OCI-LY7 (cell line): ENCODE results near the gene RGN.

Source experiments
- EZH2phosphoT487 ChIP-seq: fragments of 200-600 bp; sonication (generic); IDR thresholded peaks from 2 replicates; pipeline ENCODE4 v1.6.1; 2018; ENCODE audit warnings: low read depth, borderline replicate concordance, mild to moderate bottlenecking, mixed run types, antibody characterized with exemption, low read length, moderate library complexity, mixed read lengths
- TF ChIP-seq, protein P1 (sequence below): fragments of 200-600 bp; sonication (generic); conservative IDR thresholded peaks from 2 replicates; pipeline ENCODE4 v1.5.1; 2014; ENCODE audit warnings: mild to moderate bottlenecking, antibody characterized with exemption, low read length, moderate library complexity, mixed read lengths

- TF ChIP-seq, protein P1, sequence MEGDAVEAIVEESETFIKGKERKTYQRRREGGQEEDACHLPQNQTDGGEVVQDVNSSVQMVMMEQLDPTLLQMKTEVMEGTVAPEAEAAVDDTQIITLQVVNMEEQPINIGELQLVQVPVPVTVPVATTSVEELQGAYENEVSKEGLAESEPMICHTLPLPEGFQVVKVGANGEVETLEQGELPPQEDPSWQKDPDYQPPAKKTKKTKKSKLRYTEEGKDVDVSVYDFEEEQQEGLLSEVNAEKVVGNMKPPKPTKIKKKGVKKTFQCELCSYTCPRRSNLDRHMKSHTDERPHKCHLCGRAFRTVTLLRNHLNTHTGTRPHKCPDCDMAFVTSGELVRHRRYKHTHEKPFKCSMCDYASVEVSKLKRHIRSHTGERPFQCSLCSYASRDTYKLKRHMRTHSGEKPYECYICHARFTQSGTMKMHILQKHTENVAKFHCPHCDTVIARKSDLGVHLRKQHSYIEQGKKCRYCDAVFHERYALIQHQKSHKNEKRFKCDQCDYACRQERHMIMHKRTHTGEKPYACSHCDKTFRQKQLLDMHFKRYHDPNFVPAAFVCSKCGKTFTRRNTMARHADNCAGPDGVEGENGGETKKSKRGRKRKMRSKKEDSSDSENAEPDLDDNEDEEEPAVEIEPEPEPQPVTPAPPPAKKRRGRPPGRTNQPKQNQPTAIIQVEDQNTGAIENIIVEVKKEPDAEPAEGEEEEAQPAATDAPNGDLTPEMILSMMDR, result no peak
- no peak for TF ChIP-seq EZH2phosphoT487
Measured at GRCh38 chrX:47129157-47129898, 51.1 kb downstream of the RGN start.
